ENCODE measurements around the gene NR2C1. TPM values are rescaled to one million over a fixed set of nuclear protein-coding genes. Genes with fewer than 3 reads are reported as not detected.
A peak's percentile ranks its signal among the peaks of the same experiment; 100 is the strongest.
"Not testable (repeated sequence)": the region's sequence is repeated elsewhere in the genome, so short reads cannot be mapped to it uniquely, and the experiment has no call there.

The NR2C1 gene
- total RNA-seq, 1 experiment from 2014 or later, result 26.3 TPM

DNA sequence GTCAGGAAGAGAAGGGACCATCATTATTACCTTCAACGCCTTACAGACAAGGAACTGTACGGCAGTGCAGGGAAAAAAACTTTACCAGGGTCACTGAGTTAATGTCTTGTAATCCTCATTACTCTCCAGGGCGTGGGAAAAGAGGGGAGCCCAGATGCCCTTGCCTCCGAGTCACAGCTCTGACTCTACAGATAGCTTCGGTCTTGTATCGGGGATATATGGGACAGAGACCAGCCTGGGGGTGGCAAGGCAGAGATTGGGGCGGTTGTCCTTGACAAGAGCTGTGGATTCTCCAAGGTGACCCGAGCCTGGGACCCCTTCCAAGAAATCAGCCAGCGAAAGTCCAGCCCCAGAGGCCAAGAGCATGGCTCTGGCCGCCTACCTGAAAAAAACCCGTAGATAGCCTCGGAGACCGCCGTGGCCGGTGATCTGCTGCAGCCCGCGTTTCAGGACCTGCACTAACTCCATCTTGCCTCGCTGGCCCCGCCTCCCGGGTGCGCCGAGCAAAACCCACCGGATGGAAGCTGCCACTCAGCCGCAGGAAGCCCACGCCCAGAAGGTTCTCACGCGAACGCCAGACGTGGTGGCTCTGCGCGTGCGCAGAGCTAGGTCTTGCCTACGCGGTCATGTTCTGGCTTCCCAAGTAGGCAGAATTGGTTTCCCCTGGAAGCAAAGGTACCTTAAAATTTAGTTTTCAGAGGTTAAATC is 70.1 kb downstream of the NR2C1 start, which contains the start of gene NDUFA12:
Gene NDUFA12 (minus strand): TSS at position 485 of the 708 bp plus-strand sequence. CDS start 17 bp downstream, at position 468.
- peak; percentile 94 for DNase-seq (ENCODE audit: low read depth)

DNA sequence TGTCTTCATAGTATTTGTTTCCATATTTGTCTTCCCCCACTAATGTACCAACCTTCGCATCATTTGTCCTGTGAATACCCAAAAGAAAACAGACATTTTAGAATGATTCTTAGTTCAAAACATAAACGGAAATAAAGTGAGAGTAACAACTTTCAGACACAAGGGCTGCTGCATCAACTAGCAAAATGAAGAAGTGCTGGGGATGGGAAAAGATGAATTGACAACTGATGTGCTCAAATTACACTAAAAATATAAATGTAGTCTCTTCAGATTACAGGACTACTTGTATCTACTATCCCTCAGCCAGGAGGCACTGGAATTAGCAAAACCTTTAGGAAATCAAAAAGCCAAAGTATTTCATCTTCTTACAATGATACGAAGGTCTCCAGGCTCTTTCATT is 70.7 kb downstream of the NR2C1 start:
- no peak for DNase-seq (ENCODE audit: low read depth)

DNA sequence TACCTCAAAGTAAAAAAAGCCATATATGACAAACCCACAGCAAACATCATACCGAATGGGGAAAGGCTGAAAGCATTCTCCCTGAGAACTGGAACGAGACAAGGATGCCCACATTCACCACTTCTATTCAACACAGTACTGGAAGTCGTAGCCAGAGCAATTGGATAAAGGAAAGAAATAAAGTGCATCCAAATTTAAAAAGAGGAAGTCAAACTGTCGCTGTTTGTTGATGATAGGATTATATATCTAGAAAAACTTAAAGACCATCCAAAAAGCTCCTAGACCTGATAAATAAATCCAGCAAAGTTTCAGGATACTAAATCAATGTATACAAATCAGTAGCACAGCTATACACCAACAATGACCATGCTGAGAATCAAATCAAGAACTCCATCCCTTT is 75.1 kb downstream of the NR2C1 start:
- DNase-seq (ENCODE audit: low read depth), result no peak

DNA sequence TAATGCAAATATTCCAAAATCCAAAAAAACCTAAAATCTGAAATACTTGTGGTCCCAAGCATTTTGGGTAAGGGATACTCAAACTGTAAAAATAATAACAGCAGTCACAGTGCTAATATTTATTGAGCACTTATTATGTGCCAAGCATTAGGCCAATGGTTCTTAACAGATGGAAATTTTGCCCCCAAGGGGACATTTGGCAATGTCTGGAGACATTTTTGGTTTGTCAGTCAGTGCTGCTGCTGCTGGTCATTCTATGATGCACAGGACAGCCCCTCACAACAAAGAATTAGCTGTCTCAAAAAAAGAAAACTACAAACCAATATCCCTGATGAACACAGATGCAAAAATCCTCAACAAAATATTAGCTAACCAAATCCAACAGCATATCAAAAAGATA is 75.7 kb downstream of the NR2C1 start:
- no peak for DNase-seq (ENCODE audit: low read depth)

DNA sequence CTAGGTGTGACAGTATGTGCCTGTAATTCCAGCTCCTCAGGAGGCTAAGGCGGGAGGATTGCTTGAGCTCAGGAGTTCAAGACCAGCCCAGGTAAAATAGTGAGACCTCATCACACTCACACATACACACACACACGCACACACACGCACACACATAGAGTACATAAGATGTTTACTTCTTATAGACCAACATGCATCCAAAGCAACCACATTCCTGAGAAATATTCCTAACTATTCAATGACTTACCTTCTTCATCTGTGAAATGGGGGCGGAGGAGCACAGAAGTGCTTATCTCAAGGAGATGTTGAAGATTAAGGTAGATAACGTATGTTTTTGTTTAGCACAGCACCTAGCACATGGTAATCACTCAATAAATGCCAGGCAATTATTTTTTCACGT is 76.4 kb downstream of the NR2C1 start:
- DNase-seq (ENCODE audit: low read depth), result no peak

DNA sequence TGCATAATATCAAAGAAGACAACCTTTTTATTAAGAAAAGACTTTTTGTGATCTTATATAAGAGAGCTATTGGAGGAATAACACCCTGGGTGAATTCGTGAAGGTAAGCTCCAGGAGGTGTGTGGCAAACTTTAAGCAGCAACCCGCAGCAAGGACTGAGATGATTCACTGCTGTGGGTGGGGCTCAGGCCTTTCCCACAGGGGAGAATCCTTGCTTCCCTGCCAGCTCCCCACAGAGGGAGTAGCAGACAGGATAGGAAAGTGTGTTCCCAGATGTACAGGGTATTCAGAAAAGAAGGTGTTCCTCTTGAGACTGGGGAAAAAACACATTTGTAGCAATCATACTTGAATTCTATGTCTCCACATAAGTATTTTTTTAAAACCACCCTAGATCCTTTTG is 79.1 kb downstream of the NR2C1 start:
- DNase-seq (ENCODE audit: low read depth), result peak; percentile 87

DNA sequence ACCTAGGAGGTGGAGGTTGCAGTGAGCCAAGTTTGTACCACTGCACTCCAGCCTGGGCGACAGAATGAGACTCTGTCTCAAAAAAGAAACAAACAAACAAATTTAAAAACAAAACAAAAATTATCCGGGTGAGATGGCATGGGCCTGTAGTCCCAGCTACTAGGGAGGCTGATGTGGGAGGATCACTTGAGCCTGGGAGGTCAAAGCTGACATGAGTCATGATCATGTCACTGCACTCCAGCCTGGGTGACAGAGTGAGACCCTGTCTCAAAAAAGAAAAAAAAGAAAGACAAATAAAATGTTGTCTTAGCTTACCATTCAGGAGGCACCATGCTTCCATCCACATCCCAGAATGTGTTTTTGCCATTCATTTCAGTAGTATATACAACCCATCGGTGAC is 79.6 kb downstream of the NR2C1 start:
- peak; percentile 20 for DNase-seq (ENCODE audit: low read depth)

DNA sequence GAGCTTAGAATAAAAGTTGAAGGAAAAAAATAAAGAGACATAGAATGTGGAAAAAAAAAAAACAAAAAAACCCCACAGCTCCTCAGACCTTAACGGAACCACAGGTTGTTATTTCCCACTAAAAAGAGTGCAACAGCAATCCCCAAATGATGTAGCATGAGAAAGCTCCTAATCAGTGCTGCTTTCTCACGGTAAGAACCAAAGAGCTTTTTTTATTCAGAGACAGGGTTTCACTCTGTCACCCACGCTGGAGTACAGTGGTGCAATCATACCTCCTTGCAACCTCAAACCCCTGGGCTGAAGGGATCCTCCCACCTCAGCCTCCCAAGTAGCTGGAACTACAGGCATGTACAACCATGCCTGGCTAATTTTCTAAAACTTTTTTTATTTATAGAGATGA is 83.2 kb downstream of the NR2C1 start:
- DNase-seq (ENCODE audit: low read depth), result no peak

DNA sequence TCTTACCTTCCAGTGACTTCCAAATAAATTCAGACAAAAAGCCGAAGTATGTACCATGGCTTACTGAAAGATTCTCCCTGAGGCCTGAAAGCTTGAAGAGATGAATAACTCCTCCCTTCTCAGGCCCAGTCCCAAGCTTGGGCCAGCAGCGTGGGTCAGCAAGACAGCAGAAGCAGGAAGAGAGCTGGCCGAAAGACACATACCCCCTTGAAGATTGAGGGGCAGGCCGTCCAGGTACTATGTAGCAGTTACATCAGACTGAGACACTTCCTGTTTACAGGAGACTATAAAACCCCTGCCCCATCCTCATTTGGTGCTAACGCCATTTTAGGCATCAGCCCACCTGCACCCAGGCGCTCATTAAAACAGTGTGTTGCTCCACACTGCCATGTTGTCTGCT is 84.9 kb downstream of the NR2C1 start:
- peak; percentile 26 for DNase-seq (ENCODE audit: low read depth)

DNA sequence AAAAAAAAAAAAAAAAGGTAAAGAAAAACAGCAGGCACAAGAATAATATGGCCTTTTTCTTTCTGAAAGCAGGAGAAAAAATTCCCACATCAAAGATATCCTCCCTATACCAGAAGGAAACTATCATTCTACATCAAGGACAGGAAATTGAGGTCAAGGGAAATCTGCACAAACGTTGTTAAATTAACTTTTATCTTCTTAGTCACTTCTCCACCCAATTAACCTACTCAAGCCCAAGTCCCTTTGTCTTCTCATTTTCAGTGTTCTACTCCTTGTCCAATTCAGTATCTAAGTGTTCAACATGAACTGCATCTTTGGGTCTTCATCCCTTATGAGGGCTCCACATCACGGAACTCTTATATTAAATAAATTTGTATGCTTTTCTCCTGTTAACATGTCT is 85.6 kb downstream of the NR2C1 start:
- DNase-seq (ENCODE audit: low read depth), result peak; percentile 74

DNA sequence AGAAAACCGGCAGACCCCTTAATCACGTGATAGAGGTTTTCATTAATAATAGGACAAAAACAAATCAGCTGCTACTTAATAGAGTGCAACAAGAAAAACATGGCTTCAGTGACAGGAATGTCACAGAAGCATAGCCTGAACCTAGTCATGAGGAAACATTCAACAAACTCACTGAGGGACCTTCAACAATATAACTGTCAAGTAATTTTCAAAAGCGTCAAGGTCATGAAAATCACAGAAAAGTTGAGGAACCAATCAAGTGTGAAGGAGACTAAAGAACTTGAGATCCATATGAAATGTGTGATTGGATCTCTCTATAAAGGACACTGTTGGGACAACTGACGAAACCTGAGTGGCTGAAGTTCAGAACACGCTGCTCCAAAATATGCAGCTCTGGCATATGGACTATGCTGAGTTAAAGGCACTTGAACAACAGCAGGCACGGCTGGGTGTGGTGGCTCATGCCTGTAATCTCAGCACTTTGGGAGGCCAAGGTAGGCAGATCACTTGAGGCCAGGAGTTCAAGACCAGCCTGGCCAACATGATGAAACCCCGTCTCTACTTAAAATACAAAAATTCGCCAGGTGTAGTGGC is 86.2 kb downstream of the NR2C1 start:
- DNase-seq (ENCODE audit: low read depth), result no peak

DNA sequence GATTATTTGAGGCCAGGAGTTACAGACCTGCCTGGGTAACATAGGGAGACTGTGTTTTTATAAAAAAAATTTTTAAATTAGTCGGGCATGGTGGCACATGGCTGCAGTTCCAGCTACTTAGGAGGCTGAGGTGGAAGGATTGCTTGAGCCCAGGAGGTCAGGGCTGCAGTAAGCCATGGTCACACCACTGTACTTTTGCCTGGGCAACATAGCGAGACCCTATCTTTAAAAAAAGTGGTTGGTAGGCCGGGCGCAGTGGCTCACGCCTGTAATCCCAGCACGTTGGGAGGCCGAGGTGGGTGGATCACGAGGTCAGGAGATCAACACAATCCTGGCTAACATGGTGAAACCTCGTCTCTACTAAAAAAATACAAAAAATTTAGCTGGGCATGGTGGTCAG is 88.3 kb downstream of the NR2C1 start:
- not testable (repeated sequence) for DNase-seq (ENCODE audit: low read depth)

DNA sequence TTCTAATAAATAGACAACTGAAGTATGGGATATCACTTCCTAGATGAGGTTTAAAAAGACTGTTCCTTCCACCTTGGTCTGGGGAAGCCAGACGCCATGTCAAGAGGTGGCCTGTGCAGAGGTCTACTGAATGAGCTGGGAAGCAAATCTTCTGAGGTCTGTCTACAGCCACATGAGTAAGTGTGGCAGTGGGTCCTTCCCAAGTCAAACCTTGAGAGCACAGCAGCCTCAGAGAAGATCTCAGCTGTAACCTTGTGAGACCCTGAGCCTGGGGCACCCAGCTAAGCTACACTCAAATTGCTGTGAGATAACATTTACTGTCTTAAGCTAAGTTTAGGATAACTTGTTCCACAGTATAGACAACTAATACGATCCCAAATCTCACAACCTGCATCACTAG is 90.1 kb downstream of the NR2C1 start:
- no peak for DNase-seq (ENCODE audit: low read depth)

DNA sequence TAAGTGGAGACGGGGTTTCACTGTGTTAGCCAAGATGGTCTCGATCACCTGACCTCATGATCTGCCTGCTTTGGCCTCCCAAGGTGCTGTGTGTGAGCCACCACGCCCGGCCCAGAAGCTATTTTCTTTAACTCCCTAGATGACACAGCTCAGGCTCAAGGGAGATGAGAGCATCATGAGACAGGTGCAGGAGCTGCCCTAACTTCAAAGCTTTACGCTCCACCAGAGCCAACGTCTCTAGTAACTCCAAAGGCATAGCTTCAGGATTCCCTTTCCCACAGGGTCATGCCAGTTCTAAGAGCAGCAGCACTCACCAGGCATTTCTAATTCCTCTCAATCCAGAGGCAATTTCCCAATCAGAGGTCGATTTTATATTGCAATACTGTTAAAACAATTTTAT is 91.0 kb downstream of the NR2C1 start:
- peak; percentile 18 for DNase-seq (ENCODE audit: low read depth)

DNA sequence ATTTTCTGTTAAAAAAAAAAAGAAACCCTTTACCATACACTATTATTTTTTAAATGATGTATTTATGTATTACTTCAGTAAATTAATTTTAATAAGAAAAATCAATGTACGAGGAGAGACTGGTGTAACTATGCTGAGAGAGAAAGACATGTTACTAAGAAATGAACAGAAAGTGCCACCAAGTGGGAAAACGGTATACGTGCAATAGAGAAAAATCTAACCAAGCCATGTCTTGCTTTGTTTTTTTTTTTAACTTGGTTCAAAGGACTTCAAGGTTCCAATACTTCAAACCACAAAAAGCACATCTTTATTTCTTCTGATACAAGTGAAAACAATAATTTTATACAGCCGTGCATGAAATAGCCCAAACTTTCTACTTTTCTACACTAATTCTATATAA is 92.8 kb downstream of the NR2C1 start:
- no peak for DNase-seq (ENCODE audit: low read depth)

DNA sequence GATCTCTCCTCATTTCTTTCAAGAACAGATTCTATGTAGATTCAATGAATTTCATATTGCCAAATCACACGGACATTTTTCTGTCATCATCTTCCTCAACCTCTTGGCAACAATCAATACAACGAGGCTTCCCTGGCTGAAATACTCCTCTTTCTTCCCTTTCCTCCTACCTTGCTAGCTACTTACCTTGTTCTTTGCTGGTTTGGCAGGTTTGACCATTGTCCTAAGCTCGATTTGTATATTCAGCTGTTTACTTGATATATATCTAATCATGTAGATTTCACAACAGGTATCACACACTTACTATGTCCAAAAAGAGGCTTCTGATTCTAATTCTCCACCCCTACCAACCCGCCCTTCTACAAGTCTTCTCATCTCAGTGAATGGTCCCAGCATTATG is 93.5 kb downstream of the NR2C1 start:
- DNase-seq (ENCODE audit: low read depth), result no peak

DNA sequence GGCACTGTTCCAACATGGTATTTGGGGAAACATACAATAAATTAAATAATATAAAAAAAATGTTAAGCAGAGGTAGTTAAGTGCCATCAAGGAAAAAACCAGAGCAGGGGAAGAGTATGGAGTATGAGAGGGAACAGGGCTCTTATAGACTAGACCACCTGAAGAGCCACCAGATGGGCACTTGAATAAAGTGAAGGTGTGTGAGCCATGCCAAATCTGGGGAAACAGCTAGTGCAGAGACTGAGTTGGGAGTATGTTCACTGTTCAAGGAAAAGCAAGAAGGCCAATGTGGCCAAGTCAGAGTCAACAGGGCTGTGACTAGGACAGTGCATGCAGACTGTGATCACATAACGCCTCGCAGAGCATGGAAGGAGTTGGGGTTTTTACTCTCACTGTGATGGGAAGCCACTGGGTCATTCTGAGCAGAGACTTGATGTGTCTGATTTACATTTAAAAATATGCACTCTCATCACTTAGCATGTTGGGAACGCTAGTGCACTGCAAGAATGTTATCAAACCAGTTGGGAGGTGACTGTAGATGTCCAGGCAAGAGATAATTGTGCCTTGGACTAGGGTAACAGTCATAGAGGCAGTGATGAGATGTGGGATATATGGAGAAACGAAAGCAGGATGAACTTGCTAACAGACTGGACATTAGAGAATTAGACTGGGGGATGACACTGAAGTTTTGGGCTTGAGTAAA is 95.5 kb downstream of the NR2C1 start:
- DNase-seq (ENCODE audit: low read depth), result no peak

DNA sequence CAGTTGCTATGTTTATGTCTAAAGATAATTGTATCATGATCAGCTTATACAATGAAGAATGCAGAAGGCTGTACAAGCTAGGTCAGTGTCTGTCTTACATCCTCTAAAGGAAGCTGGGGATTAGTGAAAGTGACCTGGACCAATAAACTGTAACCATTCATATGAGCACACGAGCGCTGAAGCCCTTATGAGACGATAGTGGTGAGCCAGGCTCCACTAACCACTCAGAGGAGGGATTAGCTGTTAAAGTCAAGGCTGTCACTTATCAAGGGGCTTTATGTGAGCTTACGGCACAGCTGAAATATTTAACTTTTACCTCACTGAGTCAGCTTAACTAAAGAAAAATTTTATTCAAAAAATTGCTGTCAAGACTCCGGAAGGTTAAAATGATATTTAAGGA is 100.2 kb downstream of the NR2C1 start:
- DNase-seq (ENCODE audit: low read depth), result no peak

DNA sequence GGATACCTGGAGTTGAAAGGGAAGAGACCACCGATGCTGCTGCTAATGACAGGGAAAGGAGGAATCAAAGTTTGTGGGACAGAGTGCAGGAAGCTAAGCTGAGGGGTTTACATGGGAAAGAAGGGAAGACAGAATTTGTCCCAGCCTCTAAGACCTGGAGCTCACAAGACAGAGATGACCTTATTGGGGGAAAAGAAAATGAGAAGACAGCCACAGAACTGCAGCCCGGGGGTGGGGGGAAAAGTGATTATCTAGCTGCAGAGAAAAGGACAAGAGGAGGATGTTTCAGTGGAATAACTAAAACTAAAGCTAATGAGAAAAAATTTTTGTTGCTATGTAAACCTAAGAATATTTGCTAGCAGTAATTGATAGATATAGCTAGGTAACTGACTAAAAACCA is 100.6 kb downstream of the NR2C1 start:
- no peak for DNase-seq (ENCODE audit: low read depth)

DNA sequence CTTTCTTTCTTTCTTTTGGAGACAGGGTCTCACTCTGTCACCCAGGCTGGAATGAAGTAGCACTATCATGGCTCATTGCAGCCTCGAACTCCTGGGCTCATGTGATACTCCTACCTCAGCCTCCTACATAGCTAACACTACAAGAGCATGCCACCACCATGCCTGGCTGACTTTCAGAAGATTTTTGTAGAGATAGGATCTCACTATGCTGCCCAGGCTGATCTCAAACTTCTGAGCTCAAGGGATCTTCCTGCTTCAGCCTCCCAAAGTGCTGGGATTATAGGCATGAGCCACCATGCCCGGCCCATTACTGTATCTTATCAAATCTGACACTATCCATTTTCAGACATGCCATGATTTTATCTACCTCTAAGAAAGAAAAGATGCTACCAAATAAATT is 101.5 kb downstream of the NR2C1 start:
- DNase-seq (ENCODE audit: low read depth), result no peak

DNA sequence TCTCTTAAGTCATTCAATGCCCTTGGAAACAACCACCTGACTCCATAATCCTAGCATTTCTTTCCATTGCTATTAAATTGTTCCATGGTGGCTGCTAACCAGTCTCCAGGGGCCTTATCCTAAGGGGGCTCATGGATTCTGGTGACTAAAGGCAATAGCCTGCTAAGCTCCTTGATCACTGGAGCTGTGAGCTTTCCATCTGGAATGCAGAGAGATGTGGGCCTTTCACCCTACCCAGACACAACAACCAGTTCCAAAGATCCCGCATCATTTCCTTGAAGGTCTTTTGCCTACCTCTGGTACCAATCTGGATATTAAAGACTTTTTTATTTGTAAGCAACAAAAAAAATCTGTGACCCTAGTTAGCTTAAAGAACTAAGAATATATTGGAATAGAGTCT is 102.9 kb downstream of the NR2C1 start:
- no peak for DNase-seq (ENCODE audit: low read depth)
